ENCODE data around the gene OR5K3.

The OR5K3 gene

GRCh38 chr3:98359993-98360675 lies 30.3 kb upstream of the OR5K3 start:
- no peaks in the 10 kb centered on the region for H3K36me3 ChIP-seq (replicated peaks; ENCODE audit: insufficient read depth, low read length)
- H3K9me2 ChIP-seq (replicated peaks; ENCODE audit: insufficient read depth, low read length) = no peaks in the 10 kb centered on the region
- H3K27me3 ChIP-seq (replicated peaks; ENCODE audit: insufficient read depth, low read length) = no peaks in the 10 kb centered on the region
- H3K79me2 ChIP-seq (ENCODE audit: low read length) = no peaks in the 10 kb centered on the region
- no peak overlapping the region for H3K4me2 ChIP-seq (ENCODE audit: low read depth, low read length)
- peak; percentile 83 for DNase-seq
- TF ChIP-seq EZH2 (optimal IDR thresholded peaks at IDR 0.05; ENCODE audit: low read depth, low read length) (no peak), EZH2phosphoT487 (IDR thresholded peaks at IDR 0.05; ENCODE audit: low read length) (no peak), CTCF (IDR thresholded peaks at IDR 0.05; ENCODE audit: low read length) (peak; percentile 69)
- H3F3A ChIP-seq (ENCODE audit: insufficient read depth, low read length) = no peaks in the 10 kb centered on the region
- no peaks in the 10 kb centered on the region for H3K9me3 ChIP-seq (replicated peaks; ENCODE audit: insufficient read depth, low read length)
- no peak overlapping the region for H3K4me3 ChIP-seq (ENCODE audit: low read length)
- H3K27ac ChIP-seq (ENCODE audit: low read length) = no peak overlapping the region
- no peak overlapping the region for H2AFZ ChIP-seq (ENCODE audit: low read length)
- H3K9ac ChIP-seq (ENCODE audit: low read length) = no peak overlapping the region
- H4K20me1 ChIP-seq (ENCODE audit: insufficient read depth, low read length) = no peaks in the 10 kb centered on the region
- peaks cover 9% of the 10 kb centered on the region for H3K4me1 ChIP-seq (ENCODE audit: low read length)

GRCh38 chr3:98360681-98361080 lies 29.8 kb upstream of the OR5K3 start:
- H3K27ac ChIP-seq (ENCODE audit: low read length) = no peak overlapping the region
- no peak overlapping the region for H2AFZ ChIP-seq (ENCODE audit: low read length)
- no peak overlapping the region for H3K9ac ChIP-seq (ENCODE audit: low read length)
- no peaks in the 10 kb centered on the region for H3K9me3 ChIP-seq (replicated peaks; ENCODE audit: insufficient read depth, low read length)
- no peak overlapping the region for H3K4me2 ChIP-seq (ENCODE audit: low read depth, low read length)
- H3F3A ChIP-seq (ENCODE audit: insufficient read depth, low read length) = no peaks in the 10 kb centered on the region
- no peak overlapping the region for H3K4me3 ChIP-seq (ENCODE audit: low read length)
- H3K79me2 ChIP-seq (ENCODE audit: low read length) = no peaks in the 10 kb centered on the region
- no peaks in the 10 kb centered on the region for H4K20me1 ChIP-seq (ENCODE audit: insufficient read depth, low read length)
- H3K9me2 ChIP-seq (replicated peaks; ENCODE audit: insufficient read depth, low read length) = no peaks in the 10 kb centered on the region
- TF ChIP-seq EZH2 (optimal IDR thresholded peaks at IDR 0.05; ENCODE audit: low read depth, low read length) (no peak), CTCF (IDR thresholded peaks at IDR 0.05; ENCODE audit: low read length) (no peak), EZH2phosphoT487 (IDR thresholded peaks at IDR 0.05; ENCODE audit: low read length) (no peak)
- no peak for DNase-seq
- no peaks in the 10 kb centered on the region for H3K27me3 ChIP-seq (replicated peaks; ENCODE audit: insufficient read depth, low read length)
- H3K36me3 ChIP-seq (replicated peaks; ENCODE audit: insufficient read depth, low read length) = no peaks in the 10 kb centered on the region
- peaks cover 9% of the 10 kb centered on the region for H3K4me1 ChIP-seq (ENCODE audit: low read length)

- Histone ChIP-seq H3K27ac (ENCODE audit: low read length) (no peak overlapping the region), H3K9ac (ENCODE audit: low read length) (no peak overlapping the region), H3K9me2 (replicated peaks; ENCODE audit: insufficient read depth, low read length) (no peaks in the 10 kb centered on the region), H3K4me1 (ENCODE audit: low read length) (peaks cover 9% of the 10 kb centered on the region), H3K4me2 (ENCODE audit: low read depth, low read length) (no peak overlapping the region), H3K27me3 (replicated peaks; ENCODE audit: insufficient read depth, low read length) (no peaks in the 10 kb centered on the region), H4K20me1 (ENCODE audit: insufficient read depth, low read length) (no peaks in the 10 kb centered on the region), H3K9me3 (replicated peaks; ENCODE audit: insufficient read depth, low read length) (no peaks in the 10 kb centered on the region), H3K4me3 (ENCODE audit: low read length) (no peak overlapping the region), H3K79me2 (ENCODE audit: low read length) (no peaks in the 10 kb centered on the region), H3K36me3 (replicated peaks; ENCODE audit: insufficient read depth, low read length) (no peaks in the 10 kb centered on the region), H3F3A (ENCODE audit: insufficient read depth, low read length) (no peaks in the 10 kb centered on the region), H2AFZ (ENCODE audit: low read length) (no peak overlapping the region)
- DNase-seq = peak; percentile 90
- TF ChIP-seq EZH2 (optimal IDR thresholded peaks at IDR 0.05; ENCODE audit: low read depth, low read length) = no peak
Observed at GRCh38 chr3:98361289-98361688, 29.2 kb upstream of the OR5K3 start.
